PC-9 (cell line): Measurements from ENCODE around the gene EXOC7.

ENCODE experiments used
- CTCF ChIP-seq: fragments of 200-600 bp; sonication (generic); conservative IDR thresholded peaks from 2 replicates; pipeline ENCODE4 v1.6.1; 2017; ENCODE audit warnings: mixed run types, antibody characterized with exemption, mild to moderate bottlenecking, moderate library complexity
- EZH2 ChIP-seq: fragments of 200-600 bp; sonication (generic); IDR thresholded peaks from 2 replicates; pipeline ENCODE4 v1.8.0; 2017; ENCODE audit warnings: antibody characterized with exemption, low read depth

- TF ChIP-seq CTCF (no peak), EZH2 (no peak)
These were observed 23.4 kb downstream of the EXOC7 start for GRCh38 chr17:76079956-76080767.
